Measurements from ENCODE around the gene L2HGDH. TPM values are rescaled to one million over a fixed set of nuclear protein-coding genes. Genes with fewer than 3 reads are reported as not detected.

The L2HGDH gene
- total and polyA plus RNA-seq, 2 of the 4 experiments (the other 2 are of a cell fraction): 3.1 to 3.8 TPM

- DNase-seq: no peak
- no CpG with 5 or more reads among the region's 1 CpG for WGBS, 2 experiments (ENCODE audit: extremely low coverage in 2 of 2, insufficient read length in 1 of 2)
- H3K27me3 ChIP-seq (ENCODE audit: control insufficient read depth, insufficient read depth, low read length): no peaks in the 10 kb centered on the region
- H4K20me1 ChIP-seq (ENCODE audit: insufficient read depth, low read length): no peaks in the 10 kb centered on the region
- no peak overlapping the region for H2AFZ ChIP-seq (replicated peaks; ENCODE audit: low read length, poor library complexity)
- no peak overlapping the region for H2BK20ac ChIP-seq (ENCODE audit: low read depth, low read length)
- dilution Hi-C loops (cut with HindIII; ENCODE audit: low sequenced_read_pairs, unreplicated experiment): no loop called here
- H3K18ac ChIP-seq (ENCODE audit: low read depth, low read length): no peak overlapping the region
- H2AK9ac ChIP-seq (replicated peaks; ENCODE audit: low read depth, low read length, poor library complexity): no peak overlapping the region
- intact Hi-C loops (cut with micrococcal nuclease): no loop called here
- H3K36me3 ChIP-seq (ENCODE audit: control insufficient read depth, insufficient read depth, low read length): no peaks in the 10 kb centered on the region
- no peak overlapping the region for H3K4me3 ChIP-seq (ENCODE audit: insufficient read depth, low read depth, low read length)
- H3K4me1 ChIP-seq (ENCODE audit: control insufficient read depth, insufficient read depth, low read length): no peaks in the 10 kb centered on the region
- POLR2A ChIA-PET (ENCODE audit: unreplicated experiment): no interaction called here
- H3K4ac ChIP-seq (ENCODE audit: low read depth, low read length): no peak overlapping the region
- H3K9me3 ChIP-seq (ENCODE audit: control insufficient read depth, insufficient read depth, low read length): no peaks in the 10 kb centered on the region
- H4K8ac ChIP-seq (ENCODE audit: low read depth in 2 of 2, low read length in 2 of 2): no peak overlapping the region
- no peak overlapping the region for H3K9ac ChIP-seq (ENCODE audit: low read depth, low read length)
- H2BK5ac ChIP-seq (ENCODE audit: low read depth, low read length, poor library complexity, severe bottlenecking): no peak overlapping the region
- no peak overlapping the region for H2BK15ac ChIP-seq (ENCODE audit: low read depth, low read length)
- H3K79me1 ChIP-seq (ENCODE audit: low read depth in 1 of 2, low read length in 2 of 2): no peaks in the 10 kb centered on the region
- in situ Hi-C loops (cut with MboI; ENCODE audit: low sequenced_read_pairs): no loop called here
- no peak overlapping the region for H3K23ac ChIP-seq (ENCODE audit: low read depth, low read length)
- H3K9me1 ChIP-seq (ENCODE audit: insufficient read depth, low read length): no peaks in the 10 kb centered on the region
- H3K56ac ChIP-seq (ENCODE audit: extremely low read depth, insufficient read depth, low read length): no peak overlapping the region
- CTCF ChIA-PET: interaction anchor here (0.6 kb wide), 1 partner anchor 392 kb away, joined by 3 read pairs; no protein-coding TSS in a partner anchor
- BruUV-seq (replicated peaks): no TSS peak
- TF ChIP-seq CTCF (conservative IDR thresholded peaks at IDR 0.05; ENCODE audit: low read depth, low read length): no peak
- TF ChIP-seq MAFK (IDR thresholded peaks at IDR 0.05; ENCODE audit: low read depth, low read length): no peak
- no peak for TF ChIP-seq MXI1 (IDR thresholded peaks at IDR 0.05; ENCODE audit: borderline replicate concordance, low read depth, low read length)
- no peak for TF ChIP-seq RAD21 (IDR thresholded peaks at IDR 0.05; ENCODE audit: low read length)
- TF ChIP-seq FOS (IDR thresholded peaks at IDR 0.05; ENCODE audit: low read depth, low read length): no peak
- H3K27ac ChIP-seq (ENCODE audit: insufficient read depth, low read length): no peak overlapping the region
- no peak for ATAC-seq (ENCODE audit: low read depth)
- no peak overlapping the region for H4K91ac ChIP-seq (ENCODE audit: insufficient read depth, low read depth, low read length)
- H3K4me2 ChIP-seq (ENCODE audit: low read depth, low read length): no peak overlapping the region
- H2BK120ac ChIP-seq (ENCODE audit: low read depth, low read length): no peak overlapping the region
- no peak overlapping the region for H3K14ac ChIP-seq (replicated peaks; ENCODE audit: low read depth, low read length)
- no peak overlapping the region for H2AK5ac ChIP-seq (ENCODE audit: low read depth, low read length)
- H4K5ac ChIP-seq (ENCODE audit: low read depth, low read length): no peak overlapping the region
Measured at GRCh38 chr14:50242096-50242495, 69.9 kb downstream of the L2HGDH start.

Measured in IMR-90 (cell line).